GM12864 (cell line): ENCODE measurements around the gene COG7.
"Not testable (repeated sequence)": the region's sequence is repeated elsewhere in the genome, so short reads cannot be mapped to it uniquely, and the experiment has no call there.

Experiments used
- DNase-seq: peaks from one replicate; pipeline ENCODE4 v3.0.0-alpha.2; 2011; ENCODE audit warnings: low read depth
- H3K4me3 ChIP-seq: 2 replicates; pipeline ENCODE4 v1.5.1; 2011; ENCODE audit warnings: mild to moderate bottlenecking, low read depth, low read length, control low read depth
- CTCF ChIP-seq: IDR thresholded peaks from 2 replicates; pipeline ENCODE4 v1.5.1; 2011; ENCODE audit warnings: low read depth, mild to moderate bottlenecking, moderate library complexity, low read length, control low read depth, inconsistent platforms; ENCODE audit errors: missing control alignments

Gene COG7

GRCh38 chr16:23373436-23374219 is 79.4 kb downstream of the COG7 start:
- no peak overlapping the region for H3K4me3 ChIP-seq
- no peak for TF ChIP-seq CTCF
- no peak for DNase-seq

- TF ChIP-seq CTCF = peak; percentile 33
- no peak overlapping the region for H3K4me3 ChIP-seq
- no peak for DNase-seq
Observed at GRCh38 chr16:23371368-23371767, 81.6 kb downstream of the COG7 start.

GRCh38 chr16:23369416-23369815 is 83.6 kb downstream of the COG7 start:
- no peak for TF ChIP-seq CTCF
- no peak for DNase-seq
- H3K4me3 ChIP-seq = no peak overlapping the region

GRCh38 chr16:23368469-23368868 is 84.5 kb downstream of the COG7 start:
- no peak overlapping the region for H3K4me3 ChIP-seq
- DNase-seq = no peak
- TF ChIP-seq CTCF = no peak

- H3K4me3 ChIP-seq = no peak overlapping the region
- no peak for TF ChIP-seq CTCF
- DNase-seq = no peak
Observed at GRCh38 chr16:23367988-23368387, 85.0 kb downstream of the COG7 start.

GRCh38 chr16:23367564-23367963 is 85.4 kb downstream of the COG7 start:
- DNase-seq = no peak
- TF ChIP-seq CTCF = no peak

GRCh38 chr16:23366341-23366740 is 86.6 kb downstream of the COG7 start:
- H3K4me3 ChIP-seq, DNase-seq: not testable (repeated sequence)

More at GRCh38 chr16:23367564-23367963, 85.4 kb downstream of the COG7 start:
- no peak overlapping the region for H3K4me3 ChIP-seq
